ENCODE measurements around the gene RAD51B. TPM values are rescaled to one million over a fixed set of nuclear protein-coding genes. Genes with fewer than 3 reads are reported as not detected.

Gene RAD51B
- total RNA-seq, 1 experiment from 2014 or later = 16.7 TPM

GRCh38 chr14:68681256-68682011, 861.9 kb downstream of the RAD51B start:
- Histone ChIP-seq H4K91ac (ENCODE audit: insufficient read length, low read depth, low read length) (no peak overlapping the region), H4K8ac (replicated peaks; ENCODE audit: insufficient read length, low read depth, low read length) (no peak overlapping the region), H2AK5ac (ENCODE audit: insufficient read length, low read length) (no peak overlapping the region), H3K4ac (ENCODE audit: low read depth, low read length) (no peak overlapping the region), H4K20me1 (ENCODE audit: control insufficient read depth, insufficient read depth, insufficient read length) (no peaks in the 10 kb centered on the region), H2BK12ac (ENCODE audit: insufficient read length, low read depth, low read length) (no peak overlapping the region), H2BK15ac (ENCODE audit: low read depth, low read length) (peak overlapping the region; percentile 16; the same call in 1 of the 2 replicates), H3K23ac (ENCODE audit: insufficient read length, low read depth, low read length) (no peak overlapping the region), H3K27me3 (ENCODE audit: insufficient read depth, low read length) (no peaks in the 10 kb centered on the region), H3K9ac (ENCODE audit: extremely low read depth, insufficient read length, low read length) (no peak overlapping the region), H3K79me2 (ENCODE audit: insufficient read depth, low read length) (no peaks in the 10 kb centered on the region), H3T11ph (ENCODE audit: low read length) (no peak overlapping the region), H3K14ac (ENCODE audit: insufficient read depth, low read length) (no peak overlapping the region), H3K4me1 (ENCODE audit: insufficient read depth, low read length) (peaks cover 5% of the 10 kb centered on the region), H4K5ac (ENCODE audit: insufficient read length, low read depth, low read length) (no peak overlapping the region), H3K79me1 (ENCODE audit: insufficient read depth, low read depth, low read length, poor library complexity, severe bottlenecking) (no peaks in the 10 kb centered on the region), H2BK20ac (ENCODE audit: low read depth, low read length, poor library complexity, severe bottlenecking) (no peak overlapping the region), H2BK5ac (ENCODE audit: insufficient read length, low read length) (no peak overlapping the region), H3K27ac (ENCODE audit: insufficient read length, low read depth, low read length) (no peak overlapping the region), H2AFZ (ENCODE audit: low read length) (no peak overlapping the region), H2BK120ac (ENCODE audit: low read depth, low read length, poor library complexity, severe bottlenecking) (no peak overlapping the region), H3K23me2 (ENCODE audit: insufficient read length, low read depth, low read length, poor library complexity, severe bottlenecking) (no peaks in the 10 kb centered on the region), H3K18ac (ENCODE audit: insufficient read length, low read depth, low read length) (no peak overlapping the region), H3K56ac (ENCODE audit: insufficient read length, low read depth, low read length) (no peak overlapping the region), H3K4me2 (ENCODE audit: insufficient read depth, insufficient read length, low read length) (no peak overlapping the region), H3K9me3 (ENCODE audit: control insufficient read depth, low read depth, low read length) (no peaks in the 10 kb centered on the region)
- TF ChIP-seq CTCF (conservative IDR thresholded peaks at IDR 0.05) = no peak
- Mint-ChIP-seq H3K4me1 (peaks cover 29 to 31% of the 10 kb centered on the region in 2 experiments), H3K36me3 (ENCODE audit: insufficient read depth in 1 of 3, low read depth in 3 of 3) (no peaks in the 10 kb centered on the region; a peak in 1 of 7 replicates), H3K27me3 (ENCODE audit: low read depth) (no peaks in the 10 kb centered on the region), H3K4me3 (no peak overlapping the region), H3K27ac (no peak overlapping the region), H3K9me3 (no peaks in the 10 kb centered on the region)
- no CpG with 5 or more reads among the region's 9 CpGs for WGBS (ENCODE audit: extremely low coverage, insufficient read length, low lambda C conversion rate)
- no peak for DNase-seq
